Adrenal gland (tissue), 12 donors: Measurements from ENCODE around the gene METTL24. TPM values are rescaled to one million over a fixed set of nuclear protein-coding genes. Genes with fewer than 3 reads are reported as not detected.

ENCODE experiments used
- DNase-seq, 7 donors: peaks; one replicate each; pipeline ENCODE4 v3.0.0-alpha.2; 2019 to 2020
- H3K27ac ChIP-seq, 5 donors: fragments of 200-600 bp; sonication (generic) in 4 of 5; 1 replicate in 3 of 5; 2 replicates in 2 of 5; pipeline versions ENCODE4 v1.5.1 to v1.8.0; 2016 to 2020; ENCODE audit warnings: mild to moderate bottlenecking in 1 of 5
- H3K27me3 ChIP-seq: fragments of 200-600 bp; 2 replicates; pipeline ENCODE4 v1.8.0; 2021
- H3K36me3 ChIP-seq, 2 donors: fragments of 200-600 bp; replicated peaks in 1 of 2; 1 replicate in 1 of 2; 2 replicates in 1 of 2; pipeline versions ENCODE4 v1.5.1 to v1.8.0; 2018 to 2022
- H3K4me1 ChIP-seq, 2 donors: fragments of 200-600 bp; replicated peaks in 1 of 2; 1 replicate in 1 of 2; 2 replicates in 1 of 2; pipeline versions ENCODE4 v1.5.1 to v1.8.0; 2018 to 2021
- H3K4me3 ChIP-seq, 4 donors: fragments of 200-600 bp; sonication (generic) in 3 of 4; one replicate each; pipeline ENCODE4 v1.5.1; 2016 to 2018
- H3K9me3 ChIP-seq, 3 donors: fragments of 200-600 bp; sonication (generic) in 1 of 3; replicated peaks in 1 of 3; 1 replicate in 2 of 3; 2 replicates in 1 of 3; pipeline versions ENCODE4 v1.5.1 to v1.8.0; 2016 to 2021
- POLR2A ChIP-seq, 2 donors: fragments of 450-650 bp; IDR thresholded peaks; one replicate each; pipeline ENCODE4 v1.6.1; 2017; ENCODE audit warnings: antibody characterized with exemption in 2 of 2, mild to moderate bottlenecking in 2 of 2, moderate library complexity in 1 of 2
- WGBS, 4 donors: extraction: QIAGEN DNeasy Blood & Tissue Kit in 2 of 4; methylation state at CpG; one replicate each; pipeline versions ENCODE4 v1.1.5 to v1.1.7; 2013 to 2017; 5-methylcytosine and 5-hydroxymethylcytosine counted together
- intact Hi-C, 2 donors: fragments of 100-400 bp; cut with DNase I; formaldehyde crosslinking; loops; one replicate each; pipeline versions ENCODE4 v1.14.1 to v1.15.0; 2022 to 2023
- polyA plus RNA-seq, 3 donors: library from polyadenylated mRNA; stranded (reverse); fragments of 200-250 nt in 2 of 3; fragments of 350-450 nt in 1 of 3; fragmentation: Illumina TruSeq in 1 of 3; extraction: RNeasy Lipid Tissue Mini Kit (QIAGEN cat#74804) in 1 of 3; gene quantifications; one replicate each; pipeline ENCODE4 v1.2.3, GENCODE V29; 2013 to 2014
- total RNA-seq, 9 donors: library from RNA; depleted of rRNA in 4 of 9; stranded (reverse); fragments of >200 nt in 4 of 9; fragments of 120-200 nt in 1 of 9; fragmentation: NEBNext Ultra II Directional in 1 of 9; extraction: Animal tissue kit (Norgen Biotek cat#: 25700) in 1 of 9; gene quantifications; one replicate each; pipeline versions ENCODE4 v1.1.0 to v1.2.4, GENCODE V29; 2013 to 2023
- TF ChIP-seq, protein P1 (sequence below), 6 experiments: fragments of 450-650 bp in 4 of 6; fragments of 200-600 bp in 2 of 6; sonication (generic) in 1 of 6; IDR thresholded peaks; 1 replicate in 5 of 6; 2 replicates in 1 of 6; pipeline versions ENCODE4 v1.5.1 to v1.8.0; 2016 to 2021; ENCODE audit warnings: antibody characterized with exemption in 6 of 6, mild to moderate bottlenecking in 2 of 6, moderate library complexity in 1 of 6
- donor health status: healthy with polysubstance abuse.
- donor health status: Bipolar disorder and iron deficiency.
- donor health status: DM: yes; HTN: yes; CAD: no.
- donor health status: DM: no; HTN: no; CAD: no.
- donor health status: DM: no; HTN: no; CAD: no.
- donor health status: DM: yes; HTN: yes; CAD: no.

The METTL24 gene
- total and polyA plus RNA-seq, 12 donors: 0.20 to 5.0 (median 1.8) TPM; not detected in 1

DNA sequence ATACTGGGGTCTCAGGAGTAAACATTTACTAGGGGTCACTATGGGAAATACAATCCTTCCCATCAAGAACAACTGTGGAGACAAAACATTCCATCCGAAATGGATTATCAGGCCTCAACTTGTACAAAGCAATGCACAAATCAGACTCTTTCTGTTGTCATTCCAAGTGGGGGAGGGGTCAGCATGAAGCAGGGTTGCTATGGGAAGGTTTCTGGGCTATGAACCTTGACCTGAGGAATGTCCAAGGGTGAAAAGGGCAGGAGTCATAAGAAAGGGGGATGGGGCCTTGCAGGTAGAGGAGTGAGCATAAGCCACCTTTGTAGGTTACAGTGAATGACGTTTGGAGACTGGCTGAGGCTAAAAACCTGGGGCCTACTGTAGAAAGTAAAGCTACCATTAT lies 3.1 kb downstream of the METTL24 start:
- Histone ChIP-seq H3K4me3 (no peak overlapping the region), H3K9me3 (no peaks in the 10 kb centered on the region), H3K27ac (peak overlapping the region in 1 of 5 donors; percentile 1), H3K27me3 (no peaks in the 10 kb centered on the region), H3K36me3 (no peaks in the 10 kb centered on the region), H3K4me1 (peaks cover 0 to 27% of the 10 kb centered on the region in 2 donors)
- intact Hi-C loops: no loop called here
- WGBS, 4 donors: 74 to 84% (median 81%) methylated on average over 2 of the region's 2 CpGs
- TF ChIP-seq POLR2A (IDR thresholded peaks at IDR 0.05): no peak
- TF ChIP-seq, protein P1, sequence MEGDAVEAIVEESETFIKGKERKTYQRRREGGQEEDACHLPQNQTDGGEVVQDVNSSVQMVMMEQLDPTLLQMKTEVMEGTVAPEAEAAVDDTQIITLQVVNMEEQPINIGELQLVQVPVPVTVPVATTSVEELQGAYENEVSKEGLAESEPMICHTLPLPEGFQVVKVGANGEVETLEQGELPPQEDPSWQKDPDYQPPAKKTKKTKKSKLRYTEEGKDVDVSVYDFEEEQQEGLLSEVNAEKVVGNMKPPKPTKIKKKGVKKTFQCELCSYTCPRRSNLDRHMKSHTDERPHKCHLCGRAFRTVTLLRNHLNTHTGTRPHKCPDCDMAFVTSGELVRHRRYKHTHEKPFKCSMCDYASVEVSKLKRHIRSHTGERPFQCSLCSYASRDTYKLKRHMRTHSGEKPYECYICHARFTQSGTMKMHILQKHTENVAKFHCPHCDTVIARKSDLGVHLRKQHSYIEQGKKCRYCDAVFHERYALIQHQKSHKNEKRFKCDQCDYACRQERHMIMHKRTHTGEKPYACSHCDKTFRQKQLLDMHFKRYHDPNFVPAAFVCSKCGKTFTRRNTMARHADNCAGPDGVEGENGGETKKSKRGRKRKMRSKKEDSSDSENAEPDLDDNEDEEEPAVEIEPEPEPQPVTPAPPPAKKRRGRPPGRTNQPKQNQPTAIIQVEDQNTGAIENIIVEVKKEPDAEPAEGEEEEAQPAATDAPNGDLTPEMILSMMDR (IDR thresholded peaks at IDR 0.05): no peak
- no peak for DNase-seq

DNA sequence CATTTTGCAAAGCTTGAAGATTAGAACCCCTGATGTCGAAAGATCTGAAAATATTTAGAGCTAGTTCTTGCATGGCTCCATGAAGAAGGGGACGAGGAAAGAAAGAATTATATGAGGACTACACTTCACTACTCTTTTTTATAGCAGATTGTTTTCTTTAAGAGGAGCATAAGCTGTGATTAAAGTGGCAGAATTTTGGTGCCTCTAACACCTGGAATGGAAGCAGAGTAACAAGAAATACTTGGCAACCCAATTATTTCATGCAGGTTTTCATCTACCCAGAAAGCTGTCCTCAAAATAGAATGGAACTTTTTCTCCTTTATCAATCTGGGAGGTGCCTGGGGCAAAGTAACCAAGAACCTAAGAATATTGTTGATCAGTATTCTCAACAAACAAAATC lies 4.0 kb downstream of the METTL24 start:
- H3K36me3 ChIP-seq: no peaks in the 10 kb centered on the region
- TF ChIP-seq POLR2A (IDR thresholded peaks at IDR 0.05): no peak
- TF ChIP-seq, protein P1 (IDR thresholded peaks at IDR 0.05): no peak
- intact Hi-C loops: no loop called here
- H3K4me3 ChIP-seq: no peak overlapping the region
- DNase-seq: no peak
- no peaks in the 10 kb centered on the region for H3K27me3 ChIP-seq
- 81 to 90% (median 88%) methylated on average over 2 of the region's 2 CpGs for WGBS, 4 donors
- no peak overlapping the region for H3K27ac ChIP-seq
- H3K9me3 ChIP-seq: no peaks in the 10 kb centered on the region
- peaks cover 0 to 30% of the 10 kb centered on the region in 2 donors for H3K4me1 ChIP-seq

DNA sequence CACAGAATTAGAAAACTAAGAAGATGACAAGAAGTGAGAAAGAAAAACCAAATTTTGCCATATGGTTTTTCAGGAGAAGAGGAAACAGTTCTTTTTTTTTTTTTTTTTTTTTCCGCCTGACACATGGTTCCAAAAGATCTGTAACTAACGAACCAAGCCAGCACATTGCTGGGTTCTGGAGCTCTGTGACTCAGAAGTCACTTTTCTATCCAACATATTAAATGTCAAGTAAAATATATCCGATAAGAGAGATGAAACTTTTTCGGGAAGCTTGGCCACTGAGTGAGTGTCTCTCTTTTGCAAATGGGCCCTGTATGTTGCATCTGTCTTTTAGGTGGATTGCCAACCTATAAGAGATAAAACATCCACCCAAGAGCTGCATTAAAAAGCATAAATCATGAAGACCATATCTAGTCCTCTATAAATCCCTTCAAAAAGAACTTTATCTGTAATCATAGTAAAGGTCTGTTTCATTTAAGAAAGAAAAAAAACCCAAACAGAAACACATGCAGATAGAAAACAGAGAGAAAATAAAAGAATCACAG lies 4.6 kb downstream of the METTL24 start:
- Histone ChIP-seq H3K9me3 (no peaks in the 10 kb centered on the region), H3K27ac (peak overlapping the region in 2 of 5 donors; percentile 17 to 44), H3K36me3 (no peaks in the 10 kb centered on the region), H3K4me1 (peaks cover 0 to 30% of the 10 kb centered on the region in 2 donors), H3K27me3 (no peaks in the 10 kb centered on the region), H3K4me3 (no peak overlapping the region)
- WGBS, 4 donors: 54 to 75% (median 58%) methylated on average over 4 of the region's 4 CpGs
- intact Hi-C loops: no loop called here
- no peak for TF ChIP-seq POLR2A (IDR thresholded peaks at IDR 0.05)
- TF ChIP-seq, protein P1 (IDR thresholded peaks at IDR 0.05): no peak
- DNase-seq: peak in 1 of 7 donors; percentile 11

DNA sequence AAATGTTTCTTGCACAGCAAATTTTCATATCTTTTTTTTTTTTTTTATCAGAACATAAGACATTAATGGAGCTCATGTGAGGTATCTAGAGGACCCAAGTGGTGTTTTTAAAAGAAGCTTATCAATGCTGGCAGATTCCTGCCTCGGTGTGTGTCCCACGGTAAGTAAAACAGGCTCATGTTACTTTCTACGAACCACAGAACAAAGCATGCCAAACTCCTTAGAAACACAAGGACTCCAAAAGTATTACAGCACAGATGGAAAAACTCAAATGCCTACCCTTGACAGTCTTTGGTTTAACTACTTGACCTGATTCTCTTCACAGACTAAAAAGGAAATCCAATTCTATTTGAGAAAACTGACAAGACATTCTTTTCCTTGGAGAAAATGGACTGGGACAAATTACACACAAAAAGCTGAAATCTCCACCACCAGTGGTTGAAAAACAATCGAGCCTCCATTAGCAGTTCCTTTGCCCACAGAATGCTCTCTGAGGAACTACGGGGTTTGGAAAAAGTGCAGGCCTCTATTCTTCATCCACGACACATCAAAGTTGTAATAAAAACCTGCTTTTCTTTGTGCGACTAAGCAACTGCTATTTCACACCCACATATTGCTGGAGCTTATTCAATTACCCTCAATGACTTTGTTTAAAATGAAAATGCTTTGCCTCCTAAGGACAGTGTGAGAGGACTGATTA lies 5.4 kb downstream of the METTL24 start:
- DNase-seq: no peak
- intact Hi-C loops: no loop called here
- H3K4me1 ChIP-seq: peaks cover 0 to 29% of the 10 kb centered on the region in 2 donors
- TF ChIP-seq, protein P1 (IDR thresholded peaks at IDR 0.05): no peak
- no peak for TF ChIP-seq POLR2A (IDR thresholded peaks at IDR 0.05)
- peak overlapping the region in 2 of 5 donors; percentile 17 to 44 for H3K27ac ChIP-seq
- WGBS, 4 donors: 66 to 72% (median 70%) methylated on average over 7 of the region's 7 CpGs
- no peaks in the 10 kb centered on the region for H3K36me3 ChIP-seq
- H3K4me3 ChIP-seq: no peak overlapping the region
- no peaks in the 10 kb centered on the region for H3K27me3 ChIP-seq
- no peaks in the 10 kb centered on the region for H3K9me3 ChIP-seq
